Measurements from ENCODE around the gene FITM1. TPM values are rescaled to one million over a fixed set of nuclear protein-coding genes. Genes with fewer than 3 reads are reported as not detected.

Gene FITM1
- total RNA-seq, 1 experiment from 2014 or later: 0.72 TPM

DNA sequence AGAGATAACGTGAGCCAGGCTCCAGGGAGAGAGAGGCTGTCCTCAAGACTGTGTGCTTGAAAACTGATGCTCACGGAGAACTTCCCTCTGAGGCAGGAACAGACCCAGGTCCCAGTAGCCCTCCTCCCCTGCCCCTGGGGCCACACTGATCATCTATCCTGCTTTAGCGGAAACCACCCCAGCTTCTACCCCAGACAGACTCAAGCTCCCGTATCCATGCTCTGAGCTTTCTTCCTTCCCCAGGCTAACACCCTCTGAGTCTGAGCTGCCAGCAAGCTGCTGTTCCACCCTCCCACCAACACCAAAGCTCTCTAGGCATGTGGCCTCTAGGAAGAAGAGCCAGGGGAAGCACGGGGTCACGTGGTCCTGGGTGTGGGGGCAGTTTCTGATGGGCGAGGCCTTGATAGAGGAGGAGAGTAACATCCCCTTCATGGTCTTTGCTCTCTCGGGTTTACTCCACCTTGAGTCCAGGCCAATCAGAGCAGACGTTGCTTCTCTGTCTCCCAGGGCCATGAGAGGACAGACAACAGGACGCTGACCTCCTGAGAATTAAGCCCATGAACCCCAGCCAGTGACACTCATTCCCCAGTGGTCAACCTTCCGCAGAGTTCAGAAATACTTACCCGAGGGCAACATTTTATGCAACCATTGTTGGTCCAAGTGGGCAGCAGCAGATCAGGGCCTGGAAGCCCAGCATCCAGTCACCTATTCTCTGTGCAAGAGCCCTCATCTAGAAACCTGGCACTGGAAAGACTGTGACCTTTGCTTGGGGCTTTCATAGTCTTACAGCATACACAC, 35.0 kb upstream of the FITM1 start:
- no peak overlapping the region for H3K27ac ChIP-seq (ENCODE audit: insufficient read length, low read depth, low read length)
- no peak overlapping the region for H2BK5ac ChIP-seq (ENCODE audit: insufficient read length, low read length)
- no peak overlapping the region for H3T11ph ChIP-seq (ENCODE audit: low read length)
- no peaks in the 10 kb centered on the region for H3K27me3 ChIP-seq (ENCODE audit: insufficient read depth, low read length)
- H3K79me2 ChIP-seq (ENCODE audit: insufficient read depth, low read length): no peaks in the 10 kb centered on the region; the same call in 1 of the 2 replicates
- H3K18ac ChIP-seq (ENCODE audit: insufficient read length, low read depth, low read length): peak overlapping the region; percentile 3
- H4K5ac ChIP-seq (ENCODE audit: insufficient read length, low read depth, low read length): no peak overlapping the region
- H3K56ac ChIP-seq (ENCODE audit: insufficient read length, low read depth, low read length): no peak overlapping the region
- Mint-ChIP-seq H3K9me3 (peaks cover 0 to 2% of the 10 kb centered on the region in 2 experiments; a peak in 3 of 5 replicates), H3K4me3 (peak overlapping the region; percentile 90 to 93), H3K27ac (peak overlapping the region; percentile 92 to 97 (median 95)), H3K4me1 (peaks cover 21 to 32% of the 10 kb centered on the region in 2 experiments), H3K27me3 (ENCODE audit: low read depth) (peaks cover 4% of the 10 kb centered on the region), H3K36me3 (ENCODE audit: insufficient read depth in 1 of 3, low read depth in 3 of 3) (peaks cover 33 to 47% (median 36%) of the 10 kb centered on the region in 3 experiments; a peak in 6 of 7 replicates)
- H3K4me1 ChIP-seq (ENCODE audit: insufficient read depth, low read length): no peaks in the 10 kb centered on the region; the same call in 1 of the 2 replicates
- no peaks in the 10 kb centered on the region for H3K9me3 ChIP-seq (ENCODE audit: control insufficient read depth, low read depth, low read length)
- no peaks in the 10 kb centered on the region for H4K20me1 ChIP-seq (ENCODE audit: control insufficient read depth, insufficient read depth, insufficient read length)
- H4K8ac ChIP-seq (replicated peaks; ENCODE audit: insufficient read length, low read depth, low read length): no peak overlapping the region
- H2BK20ac ChIP-seq (ENCODE audit: low read depth, low read length, poor library complexity, severe bottlenecking): no peak overlapping the region
- H3K23me2 ChIP-seq (ENCODE audit: insufficient read length, low read depth, low read length, poor library complexity, severe bottlenecking): peaks cover 6% of the 10 kb centered on the region
- no peak overlapping the region for H2AFZ ChIP-seq (ENCODE audit: low read length)
- no peak overlapping the region for H2BK12ac ChIP-seq (ENCODE audit: insufficient read length, low read depth, low read length)
- H2AK5ac ChIP-seq (ENCODE audit: insufficient read length, low read length): no peak overlapping the region
- H3K4me2 ChIP-seq (ENCODE audit: insufficient read depth, insufficient read length, low read length): peak overlapping the region; percentile 85
- peak overlapping the region; percentile 89 for H3K9ac ChIP-seq (ENCODE audit: extremely low read depth, insufficient read length, low read length)
- TF ChIP-seq, protein P1, sequence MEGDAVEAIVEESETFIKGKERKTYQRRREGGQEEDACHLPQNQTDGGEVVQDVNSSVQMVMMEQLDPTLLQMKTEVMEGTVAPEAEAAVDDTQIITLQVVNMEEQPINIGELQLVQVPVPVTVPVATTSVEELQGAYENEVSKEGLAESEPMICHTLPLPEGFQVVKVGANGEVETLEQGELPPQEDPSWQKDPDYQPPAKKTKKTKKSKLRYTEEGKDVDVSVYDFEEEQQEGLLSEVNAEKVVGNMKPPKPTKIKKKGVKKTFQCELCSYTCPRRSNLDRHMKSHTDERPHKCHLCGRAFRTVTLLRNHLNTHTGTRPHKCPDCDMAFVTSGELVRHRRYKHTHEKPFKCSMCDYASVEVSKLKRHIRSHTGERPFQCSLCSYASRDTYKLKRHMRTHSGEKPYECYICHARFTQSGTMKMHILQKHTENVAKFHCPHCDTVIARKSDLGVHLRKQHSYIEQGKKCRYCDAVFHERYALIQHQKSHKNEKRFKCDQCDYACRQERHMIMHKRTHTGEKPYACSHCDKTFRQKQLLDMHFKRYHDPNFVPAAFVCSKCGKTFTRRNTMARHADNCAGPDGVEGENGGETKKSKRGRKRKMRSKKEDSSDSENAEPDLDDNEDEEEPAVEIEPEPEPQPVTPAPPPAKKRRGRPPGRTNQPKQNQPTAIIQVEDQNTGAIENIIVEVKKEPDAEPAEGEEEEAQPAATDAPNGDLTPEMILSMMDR (conservative IDR thresholded peaks at IDR 0.05): no peak
- no CpG with 5 or more reads among the region's 12 CpGs for WGBS (ENCODE audit: extremely low coverage, insufficient read length, low lambda C conversion rate)
- H3K14ac ChIP-seq (ENCODE audit: insufficient read depth, low read length): peak overlapping the region; percentile 84; the same call in 1 of the 2 replicates
- H2BK15ac ChIP-seq (ENCODE audit: low read depth, low read length): no peak overlapping the region
- no peak overlapping the region for H4K91ac ChIP-seq (ENCODE audit: insufficient read length, low read depth, low read length)
- H3K4ac ChIP-seq (ENCODE audit: low read depth, low read length): no peak overlapping the region
- no peaks in the 10 kb centered on the region for H3K79me1 ChIP-seq (ENCODE audit: insufficient read depth, low read depth, low read length, poor library complexity, severe bottlenecking)
- peak; percentile 87 for DNase-seq
- no peak overlapping the region for H2BK120ac ChIP-seq (ENCODE audit: low read depth, low read length, poor library complexity, severe bottlenecking)
- no peak overlapping the region for H3K23ac ChIP-seq (ENCODE audit: insufficient read length, low read depth, low read length)

Measured in H9 (cell line).